SK-N-SH (cell line): ENCODE results near the gene KNDC1. TPM values are rescaled to one million over a fixed set of nuclear protein-coding genes. Genes with fewer than 3 reads are reported as not detected.

Source experiments
- CTCF ChIA-PET: fragments of 300-600, 350-600 bp; formaldehyde crosslinking; extraction: SDS; loops from one replicate; lab custom pipeline; 2021; lab: Yijun Ruan, JAX
- POLR2A ChIA-PET: fragments of 350-600 bp; sonication (Branson Sonifier 250); formaldehyde crosslinking; extraction: SDS; loops from one replicate; lab custom pipeline; 2020; ENCODE audit warnings: antibody characterized with exemption, inconsistent platforms; lab: Yijun Ruan, JAX
- DNase-seq: peaks from one replicate; pipeline ENCODE4 v3.0.0; 2012
- H2AFZ ChIP-seq: fragments of 200-600 bp; sonication (generic); 2 replicates; pipeline ENCODE4 v1.8.1; 2016; ENCODE audit warnings: antibody characterized with exemption, mild to moderate bottlenecking, low read depth
- H3F3A ChIP-seq: fragments of 200-600 bp; sonication (generic); replicated peaks from 2 replicates; pipeline ENCODE3; 2016; ENCODE audit warnings: antibody characterized with exemption, mild to moderate bottlenecking; ENCODE audit not compliant: insufficient read depth
- H3K27ac ChIP-seq, 2 experiments: fragments of 200-500 bp in 1 of 2; fragments of 200-600 bp in 1 of 2; sonication (Bioruptor generic) in 1 of 2; sonication (generic), shearing (Covaris generic) in 1 of 2; 2 replicates each; pipeline versions ENCODE4 v1.5.1 to v1.6.1; 2014 to 2016; ENCODE audit warnings: low read depth in 2 of 2, inconsistent platforms in 1 of 2, low read length in 1 of 2, mild to moderate bottlenecking in 1 of 2, mixed read lengths in 1 of 2
- H3K27me3 ChIP-seq: fragments of 200-600 bp; sonication (generic), shearing (Covaris generic); 2 replicates; pipeline ENCODE4 v1.6.1; 2016; ENCODE audit warnings: mixed run types; ENCODE audit not compliant: insufficient read depth
- H3K36me3 ChIP-seq, 2 experiments: fragments of 200-500 bp in 1 of 2; fragments of 200-600 bp in 1 of 2; sonication (Bioruptor generic) in 1 of 2; sonication (generic) in 1 of 2; replicated peaks in 1 of 2; 2 replicates each; pipeline versions ENCODE3 to v1.5.1; 2014 to 2016; ENCODE audit warnings: low read length in 1 of 2, mild to moderate bottlenecking in 1 of 2; ENCODE audit not compliant: insufficient read depth in 2 of 2, control insufficient read depth in 1 of 2
- H3K4me1 ChIP-seq, 2 experiments: fragments of 200-500 bp in 1 of 2; fragments of 200-600 bp in 1 of 2; sonication (Bioruptor generic) in 1 of 2; sonication (generic), shearing (Covaris generic) in 1 of 2; 2 replicates each; pipeline versions ENCODE4 v1.5.1 to v1.6.1; 2014 to 2016; ENCODE audit warnings: low read depth in 1 of 2, low read length in 1 of 2, mixed run types in 1 of 2; ENCODE audit not compliant: insufficient read depth in 2 of 2, control insufficient read depth in 1 of 2
- H3K4me2 ChIP-seq: fragments of 200-600 bp; sonication (generic), shearing (Covaris generic); 2 replicates; pipeline ENCODE4 v1.6.1; 2017; ENCODE audit warnings: mixed run types
- H3K4me3 ChIP-seq, 2 experiments: fragments of 200-500 bp in 1 of 2; fragments of 200-600 bp in 1 of 2; sonication (Bioruptor generic) in 1 of 2; sonication (generic), shearing (Covaris generic) in 1 of 2; 2 replicates each; pipeline versions ENCODE4 v1.5.1 to v1.8.1; 2014 to 2016; ENCODE audit warnings: low read depth in 2 of 2, inconsistent platforms in 1 of 2, low read length in 1 of 2, mild to moderate bottlenecking in 1 of 2, mixed read lengths in 1 of 2, moderate library complexity in 1 of 2
- H3K79me2 ChIP-seq: fragments of 200-600 bp; sonication (generic); 2 replicates; pipeline ENCODE4 v1.8.1; 2017; ENCODE audit warnings: mild to moderate bottlenecking; ENCODE audit not compliant: insufficient read depth
- H3K9ac ChIP-seq: fragments of 200-600 bp; sonication (generic); 2 replicates; pipeline ENCODE4 v1.6.1; 2017; ENCODE audit warnings: mixed run types
- H3K9me2 ChIP-seq: fragments of 200-600 bp; sonication (generic); 2 replicates; pipeline ENCODE4 v1.6.1; 2017; ENCODE audit warnings: mixed run types
- H3K9me3 ChIP-seq: fragments of 200-600 bp; sonication (generic); 2 replicates; pipeline ENCODE4 v1.6.1; 2017; ENCODE audit warnings: mixed run types, mild to moderate bottlenecking, moderate library complexity
- H4K20me1 ChIP-seq: fragments of 200-600 bp; sonication (generic); 2 replicates; pipeline ENCODE4 v1.6.1; 2017; ENCODE audit warnings: mild to moderate bottlenecking, mixed run types; ENCODE audit not compliant: insufficient read depth
- CTCF ChIP-seq: fragments of 200-600 bp; sonication (generic); IDR thresholded peaks from 2 replicates; pipeline ENCODE4 v1.6.1; 2017; ENCODE audit warnings: antibody characterized with exemption, mild to moderate bottlenecking, moderate library complexity
- EZH2phosphoT487 ChIP-seq: fragments of 200-600 bp; sonication (generic); IDR thresholded peaks from 2 replicates; pipeline ENCODE4 v1.6.1; 2017; ENCODE audit warnings: low read depth, mixed run types, mild to moderate bottlenecking, antibody characterized with exemption, moderate library complexity, borderline replicate concordance
- FOSL2 ChIP-seq: IDR thresholded peaks from 2 replicates; pipeline ENCODE4 v1.4.0; 2012; ENCODE audit warnings: low read depth, mild to moderate bottlenecking, moderate library complexity, borderline replicate concordance
- GABPA ChIP-seq: IDR thresholded peaks from 2 replicates; pipeline ENCODE4 v1.4.0; 2012; ENCODE audit warnings: low read depth, mild to moderate bottlenecking
- GATA2 ChIP-seq: sonication (generic); formaldehyde crosslinking; IDR thresholded peaks from 2 replicates; pipeline ENCODE4 v1.5.0; 2020; ENCODE audit warnings: mild to moderate bottlenecking, missing genetic modification reagents
- IRF3 ChIP-seq: fragments of 150-350 bp; IDR thresholded peaks from 2 replicates; pipeline ENCODE4 v1.6.1; 2016; ENCODE audit warnings: mild to moderate bottlenecking, low read depth, low read length
- JUND ChIP-seq: IDR thresholded peaks from 2 replicates; pipeline ENCODE4 v1.4.0; 2012
- MAX ChIP-seq: IDR thresholded peaks from 2 replicates; pipeline ENCODE4 v1.4.0; 2012; ENCODE audit warnings: low read depth
- RCOR1 ChIP-seq: fragments of 150-350 bp; IDR thresholded peaks from 2 replicates; pipeline ENCODE4 v1.6.1; 2017; ENCODE audit warnings: antibody characterized with exemption, low read length
- RFX5 ChIP-seq: IDR thresholded peaks from 2 replicates; pipeline ENCODE4 v1.6.1; 2012; ENCODE audit warnings: mild to moderate bottlenecking, improper control_type of control experiment, low read length
- SIN3A ChIP-seq: IDR thresholded peaks from 2 replicates; pipeline ENCODE4 v1.6.1; 2012; ENCODE audit warnings: low read depth, mild to moderate bottlenecking, low read length, moderate library complexity, borderline replicate concordance
- TAF1 ChIP-seq: IDR thresholded peaks from 2 replicates; pipeline ENCODE4 v1.6.1; 2012; ENCODE audit warnings: low read depth, mild to moderate bottlenecking, low read length, moderate library complexity, borderline replicate concordance
- TCF12 ChIP-seq: IDR thresholded peaks from 2 replicates; pipeline ENCODE4 v1.4.0; 2012
- TEAD4 ChIP-seq: IDR thresholded peaks from 2 replicates; pipeline ENCODE4 v1.4.0; 2012; ENCODE audit warnings: mild to moderate bottlenecking, borderline replicate concordance; ENCODE audit not compliant: insufficient read depth
- USF2 ChIP-seq: fragments of 150-350 bp; IDR thresholded peaks from 2 replicates; pipeline ENCODE4 v1.6.1; 2017; ENCODE audit warnings: antibody characterized with exemption, low read length, low read depth, borderline replicate concordance
- ZBTB33 ChIP-seq: IDR thresholded peaks from 2 replicates; pipeline ENCODE4 v1.4.0; 2012; ENCODE audit warnings: low read depth, borderline replicate concordance
- WGBS: methylation state at CpG from one replicate; pipeline ENCODE4 v1.1.6; 2017; ENCODE audit warnings: low lambda C conversion rate; 5-methylcytosine and 5-hydroxymethylcytosine counted together
- polyA plus RNA-seq, 3 experiments: library from polyadenylated mRNA; depleted of rRNA; stranded (reverse); fragments of >200 nt; gene quantifications; 2 replicates each; pipeline ENCODE4 v1.2.3, GENCODE V29; 2012

KNDC1 gene
- polyA plus RNA-seq, 1 of the 3 experiments (the other 2 are of a cell fraction), result 1.4 TPM

GRCh38 chr10:133251388-133252222 lies 91.6 kb downstream of the KNDC1 start (continued):
- TF ChIP-seq IRF3, result no peak
- no peak for TF ChIP-seq TEAD4
- TF ChIP-seq GATA2 (CRISPR knock-in tag), result no peak
- TF ChIP-seq FOSL2, result no peak
- TF ChIP-seq TAF1, result no peak

GRCh38 chr10:133252223-133252552 lies 92.2 kb downstream of the KNDC1 start:
- H3K27ac ChIP-seq, result no peak overlapping the region
- WGBS, result 71% methylated on average over 11 of the region's 12 CpGs
- CTCF ChIA-PET, result no interaction called here
- H3K27me3 ChIP-seq, result no peaks in the 10 kb centered on the region
- H3K36me3 ChIP-seq, result no peaks in the 10 kb centered on the region
- no peaks in the 10 kb centered on the region for H3K9me2 ChIP-seq
- POLR2A ChIA-PET, result no interaction called here
- H3K4me1 ChIP-seq, result no peaks in the 10 kb centered on the region
- no peak overlapping the region for H3K4me3 ChIP-seq
- no peak overlapping the region for H2AFZ ChIP-seq
- no peaks in the 10 kb centered on the region for H3K9me3 ChIP-seq
- no peak for DNase-seq
- TF ChIP-seq CTCF (no peak), TCF12 (no peak), MAX (no peak), SIN3A (no peak), USF2 (no peak), RFX5 (no peak), JUND (no peak), EZH2phosphoT487 (no peak), GABPA (no peak), RCOR1 (no peak), ZBTB33 (no peak)
- no peak overlapping the region for H3K4me2 ChIP-seq
- no peaks in the 10 kb centered on the region for H4K20me1 ChIP-seq
- H3F3A ChIP-seq, result no peaks in the 10 kb centered on the region
- no peaks in the 10 kb centered on the region for H3K79me2 ChIP-seq
- no peak overlapping the region for H3K9ac ChIP-seq
